Hair follicular keratinocyte (primary cell): Measurements from ENCODE around the gene TMEM52B. TPM values are rescaled to one million over a fixed set of nuclear protein-coding genes. Genes with fewer than 3 reads are reported as not detected.

Experiments
- total RNA-seq: library from RNA; depleted of rRNA; stranded (reverse); fragments of >200 nt; gene quantifications from 2 replicates; pipeline ENCODE4 v1.2.3, GENCODE V29; 2015

Gene TMEM52B
- not detected in 2 replicates for total RNA-seq

DNA sequence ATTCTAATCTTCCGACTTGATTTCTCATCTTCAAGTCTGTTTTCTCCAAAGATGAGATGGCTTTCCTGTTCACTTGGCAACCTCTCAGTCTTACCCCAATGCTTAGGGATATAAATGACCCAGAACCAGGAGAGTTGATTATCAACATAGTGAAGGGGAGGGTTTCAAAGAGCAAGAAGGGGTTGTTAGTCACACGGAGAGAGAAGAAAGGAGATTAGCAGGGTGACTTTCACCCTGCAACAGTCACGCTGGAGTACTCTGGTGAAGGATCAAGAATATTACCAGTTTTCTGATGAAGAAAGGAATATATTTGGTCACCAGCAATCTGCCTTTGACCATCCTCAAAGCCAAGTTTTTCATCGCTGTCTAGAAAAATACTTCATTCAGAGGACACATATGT is at the start of gene TMEM52B:
Gene TMEM52B, plus strand, starts transcription at position 212 of the 400 bp plus-strand sequence. CDS start 543 bp downstream, outside the sequence.

DNA sequence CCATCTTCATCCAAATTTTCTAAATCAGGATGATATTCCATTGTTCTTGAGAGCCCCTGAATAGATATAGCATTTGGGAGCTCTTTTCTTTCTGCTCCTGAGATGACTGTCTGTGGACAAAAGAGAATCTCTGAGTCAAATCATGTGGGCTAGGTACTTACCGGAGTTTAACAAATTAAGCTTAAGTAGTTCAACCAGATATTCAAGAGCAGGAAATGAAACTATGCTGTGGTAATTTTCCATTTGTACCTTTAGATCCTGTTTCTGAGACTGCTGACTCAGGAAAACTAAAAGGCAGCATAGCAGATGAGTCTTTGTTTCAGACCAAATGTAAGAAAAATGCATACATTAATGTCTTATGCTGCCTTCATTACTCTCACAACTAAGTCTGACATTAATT is 48.8 kb upstream of the TMEM52B start, which contains the start of gene CLEC7A:
Gene CLEC7A, minus strand, starts transcription at position 158 of the 400 bp plus-strand sequence. Its CDS starts 117 bp downstream, at position 41.

DNA sequence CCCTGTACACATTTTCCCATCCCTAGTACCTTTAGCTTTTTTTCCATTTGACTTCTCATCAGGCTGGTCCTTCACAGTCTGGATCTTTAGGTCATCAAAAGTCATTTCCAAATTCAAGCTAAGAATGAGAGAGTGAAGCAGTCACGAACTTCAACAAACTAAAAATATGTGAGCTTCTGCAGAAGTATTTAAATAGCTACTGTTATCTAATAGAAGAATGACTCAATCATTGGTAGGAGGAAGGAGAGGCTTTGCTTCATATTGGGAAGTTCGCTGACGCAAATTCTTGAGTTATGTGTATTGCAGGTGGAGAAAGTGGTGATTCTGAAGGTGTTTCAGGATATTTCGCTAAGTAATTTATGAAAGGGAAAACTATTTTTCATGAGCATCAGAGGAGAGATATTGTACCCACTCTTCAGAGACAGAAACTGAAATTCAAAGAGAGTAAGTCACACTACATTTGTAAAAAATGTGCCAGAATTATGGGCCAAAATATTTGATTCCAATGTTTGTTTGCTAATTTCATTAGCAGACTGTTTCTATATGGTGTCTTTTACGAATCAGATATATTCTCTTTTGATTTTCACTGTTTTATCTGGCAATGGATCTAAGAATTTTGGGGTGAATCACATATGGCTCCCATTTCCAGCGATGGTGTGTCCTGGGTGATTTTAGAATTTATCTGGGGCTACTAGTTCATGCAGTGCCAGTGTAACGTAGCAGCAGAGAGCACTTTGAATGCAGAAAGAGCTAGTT is 6.7 kb upstream of the TMEM52B start, which contains the start of gene OLR1:
Gene OLR1, minus strand, starts transcription at position 160 of the 756 bp plus-strand sequence. Its CDS starts 55 bp downstream, at position 105.

DNA sequence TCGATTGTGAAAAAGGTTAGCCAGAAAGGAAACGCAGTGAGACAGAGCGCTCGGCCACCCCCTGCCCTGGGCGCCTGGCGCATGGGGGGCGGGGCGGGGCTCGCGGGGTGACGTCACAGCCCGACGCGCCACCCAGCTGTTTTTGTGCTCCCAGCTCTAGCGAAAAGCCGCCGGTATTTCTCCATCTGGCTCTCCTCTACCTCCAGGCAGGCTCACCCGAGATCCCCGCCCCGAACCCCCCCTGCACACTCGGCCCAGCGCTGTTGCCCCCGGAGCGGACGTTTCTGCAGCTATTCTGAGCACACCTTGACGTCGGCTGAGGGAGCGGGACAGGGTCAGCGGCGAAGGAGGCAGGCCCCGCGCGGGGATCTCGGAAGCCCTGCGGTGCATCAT is 33.9 kb downstream of the TMEM52B start, which contains the start of gene GABARAPL1:
Gene GABARAPL1, plus strand, starts transcription at position 139 of the 393 bp plus-strand sequence. Its CDS starts 253 bp downstream, at position 392.

Other genes with a start within 250 kb of the TMEM52B start
- gene CLEC2A, start 246.7 kb upstream of the TMEM52B start, total RNA-seq = not detected in 2 replicates
- not detected in 2 replicates for gene CLEC12A, start 207.6 kb upstream of the TMEM52B start, total RNA-seq
- gene CLEC1B, start 179.9 kb upstream of the TMEM52B start, total RNA-seq = not detected in 2 replicates
- not detected in 2 replicates for gene CLEC12B, start 168.4 kb upstream of the TMEM52B start, total RNA-seq
- not detected in 2 replicates for gene CLEC9A, start 148.3 kb upstream of the TMEM52B start, total RNA-seq
- not detected in 2 replicates for gene CLEC1A, start 80.0 kb upstream of the TMEM52B start, total RNA-seq
- not detected in 2 replicates for gene CLEC7A, start 48.8 kb upstream of the TMEM52B start, total RNA-seq
- gene OLR1, start 6.9 kb upstream of the TMEM52B start, total RNA-seq = 0.04 TPM in 1 of 2 replicates, not detected in the other
- 9.1 and 19.6 TPM in 2 replicates for gene GABARAPL1, start 33.8 kb downstream of the TMEM52B start, total RNA-seq
- not detected in 2 replicates for gene KLRD1, start 128.8 kb downstream of the TMEM52B start, total RNA-seq
- gene KLRK1, start 211.0 kb downstream of the TMEM52B start, total RNA-seq = 0.31 TPM in 1 of 2 replicates, not detected in the other
- gene KLRC4, start 230.7 kb downstream of the TMEM52B start, total RNA-seq = not detected in 2 replicates
- not detected in 2 replicates for gene KLRC3, start 241.6 kb downstream of the TMEM52B start, total RNA-seq